Measurements from ENCODE around the gene SCART1. TPM values are rescaled to one million over a fixed set of nuclear protein-coding genes. Genes with fewer than 3 reads are reported as not detected.

Gene SCART1
- total RNA-seq, 2 donors from 2014 or later, result 10.6 to 12.1 TPM

DNA sequence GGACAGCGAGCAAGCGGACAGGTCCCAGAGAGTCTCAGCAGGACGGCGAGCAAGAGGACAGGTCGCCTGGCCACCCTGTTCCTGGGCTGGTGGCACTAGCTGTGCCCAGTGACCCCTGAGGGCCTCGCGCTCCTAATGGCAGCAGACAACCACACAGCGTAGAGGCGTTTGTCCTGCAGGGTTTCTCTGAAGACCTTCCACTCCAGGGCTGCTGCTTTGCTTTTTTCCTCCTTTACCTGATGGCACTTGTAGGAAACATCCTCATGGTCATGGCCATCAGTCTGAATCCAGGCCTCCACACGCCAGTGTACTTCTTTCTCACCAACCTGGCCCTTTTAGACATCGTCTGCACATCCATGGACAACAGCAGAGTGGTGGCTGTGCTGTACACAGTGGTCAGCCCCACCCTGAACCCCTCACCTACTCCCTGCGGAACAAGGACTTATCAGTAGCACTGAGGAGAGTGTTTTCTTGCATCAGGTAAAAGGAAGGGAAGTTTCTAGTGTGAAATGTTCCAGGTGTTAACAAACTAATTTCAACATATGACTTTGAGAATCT, 27.4 kb downstream of the SCART1 start:
- no peaks in the 10 kb centered on the region for H3K4me1 ChIP-seq (ENCODE audit: control insufficient read depth in 1 of 2, low read depth in 2 of 2)
- H3K9me3 ChIP-seq, result peaks cover 8% of the 10 kb centered on the region
- TF ChIP-seq, protein P1, sequence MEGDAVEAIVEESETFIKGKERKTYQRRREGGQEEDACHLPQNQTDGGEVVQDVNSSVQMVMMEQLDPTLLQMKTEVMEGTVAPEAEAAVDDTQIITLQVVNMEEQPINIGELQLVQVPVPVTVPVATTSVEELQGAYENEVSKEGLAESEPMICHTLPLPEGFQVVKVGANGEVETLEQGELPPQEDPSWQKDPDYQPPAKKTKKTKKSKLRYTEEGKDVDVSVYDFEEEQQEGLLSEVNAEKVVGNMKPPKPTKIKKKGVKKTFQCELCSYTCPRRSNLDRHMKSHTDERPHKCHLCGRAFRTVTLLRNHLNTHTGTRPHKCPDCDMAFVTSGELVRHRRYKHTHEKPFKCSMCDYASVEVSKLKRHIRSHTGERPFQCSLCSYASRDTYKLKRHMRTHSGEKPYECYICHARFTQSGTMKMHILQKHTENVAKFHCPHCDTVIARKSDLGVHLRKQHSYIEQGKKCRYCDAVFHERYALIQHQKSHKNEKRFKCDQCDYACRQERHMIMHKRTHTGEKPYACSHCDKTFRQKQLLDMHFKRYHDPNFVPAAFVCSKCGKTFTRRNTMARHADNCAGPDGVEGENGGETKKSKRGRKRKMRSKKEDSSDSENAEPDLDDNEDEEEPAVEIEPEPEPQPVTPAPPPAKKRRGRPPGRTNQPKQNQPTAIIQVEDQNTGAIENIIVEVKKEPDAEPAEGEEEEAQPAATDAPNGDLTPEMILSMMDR (IDR thresholded peaks at IDR 0.05), result no peak
- H3K27ac ChIP-seq, result no peak overlapping the region
- no peak for ATAC-seq (ENCODE audit: insufficient number of reproducible peaks, low FRiP score, low read depth)
- no peaks in the 10 kb centered on the region for H3K36me3 ChIP-seq
- no peaks in the 10 kb centered on the region for H3K27me3 ChIP-seq (replicated peaks; ENCODE audit: insufficient read depth)
- DNase-seq (ENCODE audit: low spot score), result no peak
- H3K4me3 ChIP-seq, result no peak overlapping the region

DNA sequence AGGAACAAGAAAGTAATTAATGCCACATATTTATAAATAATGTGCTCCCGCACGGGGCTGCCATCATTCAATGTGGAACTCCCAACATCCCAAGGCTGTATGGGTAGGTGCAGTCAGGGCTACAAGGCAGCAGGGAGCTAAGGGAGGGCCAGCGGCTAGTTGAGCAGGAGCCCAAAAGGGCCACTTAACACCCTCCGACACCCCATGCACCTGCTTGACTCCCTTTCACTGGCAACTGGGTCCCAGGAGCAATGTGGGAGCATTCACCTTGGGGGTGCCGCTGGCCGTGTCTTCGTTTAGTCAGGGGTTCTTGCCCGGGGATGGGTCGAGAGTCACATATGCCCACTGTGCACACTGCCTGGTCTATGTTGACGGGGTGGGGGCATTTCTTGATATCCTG, 27.9 kb downstream of the SCART1 start:
- TF ChIP-seq, protein P1 (IDR thresholded peaks at IDR 0.05), result no peak
- no peak for ATAC-seq (ENCODE audit: insufficient number of reproducible peaks, low FRiP score, low read depth)
- H3K27me3 ChIP-seq (replicated peaks; ENCODE audit: insufficient read depth), result no peaks in the 10 kb centered on the region
- H3K9me3 ChIP-seq, result peaks cover 12% of the 10 kb centered on the region
- H3K27ac ChIP-seq, result no peak overlapping the region
- H3K4me3 ChIP-seq, result no peak overlapping the region
- H3K4me1 ChIP-seq (ENCODE audit: control insufficient read depth in 1 of 2, low read depth in 2 of 2), result no peaks in the 10 kb centered on the region
- DNase-seq (ENCODE audit: low spot score), result no peak
- no peaks in the 10 kb centered on the region for H3K36me3 ChIP-seq

DNA sequence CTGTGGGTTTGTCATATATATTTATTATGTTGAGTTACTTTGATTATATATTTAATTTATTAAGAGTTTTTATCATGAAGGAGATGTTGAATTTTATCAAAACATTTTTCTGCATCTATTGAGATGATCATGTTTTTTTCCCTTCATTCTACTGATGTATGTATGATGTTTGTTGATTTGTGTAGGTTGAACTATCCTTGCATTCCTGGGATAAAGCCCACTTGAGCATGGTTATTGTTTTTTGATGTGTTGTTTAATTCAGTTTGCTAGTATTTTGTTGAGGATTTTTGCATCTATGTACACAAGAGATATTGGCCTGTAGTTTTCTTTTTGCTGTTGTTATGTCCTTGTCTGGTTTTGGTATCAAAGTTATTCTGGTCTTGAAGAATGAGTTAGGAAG, 31.1 kb downstream of the SCART1 start:
- DNase-seq (ENCODE audit: low spot score), result no peak

DNA sequence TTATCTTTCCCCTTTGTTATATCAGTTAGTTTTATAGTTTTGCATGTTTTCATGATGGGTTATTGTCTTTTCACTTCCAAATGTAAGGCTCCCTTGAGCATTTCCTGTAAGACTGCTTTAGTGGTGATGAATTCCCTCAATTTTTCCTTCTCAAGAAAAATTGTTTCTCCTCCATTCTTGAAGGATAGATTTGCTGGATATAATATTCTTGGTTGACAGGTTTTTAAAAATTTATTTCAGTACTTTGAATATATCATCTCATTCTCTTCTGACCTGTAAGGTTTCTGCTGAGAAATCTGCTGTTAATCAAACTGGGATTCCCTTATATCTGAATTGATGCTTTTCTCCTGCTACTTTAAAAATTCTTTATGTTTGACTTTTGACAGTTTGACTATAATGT, 33.3 kb downstream of the SCART1 start:
- TF ChIP-seq, protein P1 (IDR thresholded peaks at IDR 0.05), result no peak
- DNase-seq (ENCODE audit: low spot score) (no peak), ATAC-seq (ENCODE audit: insufficient number of reproducible peaks, low FRiP score, low read depth) (no peak)
- Histone ChIP-seq H3K27me3 (replicated peaks; ENCODE audit: insufficient read depth) (no peaks in the 10 kb centered on the region), H3K36me3 (no peaks in the 10 kb centered on the region), H3K4me1 (ENCODE audit: control insufficient read depth in 1 of 2, low read depth in 2 of 2) (no peaks in the 10 kb centered on the region), H3K9me3 (peaks cover 26% of the 10 kb centered on the region), H3K27ac (no peak overlapping the region), H3K4me3 (no peak overlapping the region)

More for the DNA sequence above, 31.1 kb downstream of the SCART1 start:
- H3K27ac ChIP-seq, result no peak overlapping the region
- TF ChIP-seq, protein P1 (IDR thresholded peaks at IDR 0.05), result no peak
- ATAC-seq (ENCODE audit: insufficient number of reproducible peaks, low FRiP score, low read depth), result no peak
- no peaks in the 10 kb centered on the region for H3K36me3 ChIP-seq
- no peaks in the 10 kb centered on the region for H3K27me3 ChIP-seq (replicated peaks; ENCODE audit: insufficient read depth)
- no peaks in the 10 kb centered on the region for H3K4me1 ChIP-seq (ENCODE audit: control insufficient read depth in 1 of 2, low read depth in 2 of 2)
- H3K9me3 ChIP-seq, result peaks cover 26% of the 10 kb centered on the region
- no peak overlapping the region for H3K4me3 ChIP-seq

DNA sequence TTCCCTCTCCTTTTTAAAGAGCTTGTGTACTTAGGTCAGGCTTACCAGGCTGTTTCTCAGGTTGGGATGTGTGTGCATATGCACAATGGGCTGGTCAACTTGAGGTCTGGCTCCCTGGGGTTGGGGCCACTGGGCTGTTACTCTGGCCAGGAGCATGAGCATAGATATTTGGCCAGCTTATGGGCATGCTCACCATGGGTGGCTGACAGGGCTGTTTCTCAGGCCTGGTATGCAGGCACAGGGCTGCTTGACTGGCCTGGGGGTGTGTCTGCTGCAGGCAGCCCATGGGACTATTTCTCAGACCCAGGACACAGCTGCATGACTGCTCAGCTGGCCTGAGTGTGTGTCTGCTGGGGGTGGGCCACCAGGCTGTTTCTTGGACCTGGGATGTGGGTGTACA, 34.6 kb downstream of the SCART1 start:
- TF ChIP-seq, protein P1 (IDR thresholded peaks at IDR 0.05), result no peak
- Histone ChIP-seq H3K27ac (no peak overlapping the region), H3K4me3 (no peak overlapping the region), H3K4me1 (ENCODE audit: control insufficient read depth in 1 of 2, low read depth in 2 of 2) (no peaks in the 10 kb centered on the region), H3K27me3 (replicated peaks; ENCODE audit: insufficient read depth) (no peaks in the 10 kb centered on the region), H3K9me3 (peaks cover 23% of the 10 kb centered on the region), H3K36me3 (no peaks in the 10 kb centered on the region)
- ATAC-seq (ENCODE audit: insufficient number of reproducible peaks, low FRiP score, low read depth), result no peak
- no peak for DNase-seq (ENCODE audit: low spot score)
